ENCODE results near the gene EN2.

Gene EN2

GRCh38 chr7:155486783-155487508 lies 29.0 kb downstream of the EN2 start:
- DNase-seq (ENCODE audit: low spot score): no peak

- DNase-seq (ENCODE audit: low spot score): peak; percentile 24
Measured at GRCh38 chr7:155487509-155488482, 29.9 kb downstream of the EN2 start.

GRCh38 chr7:155488483-155489127 lies 30.7 kb downstream of the EN2 start:
- peak; percentile 18 for DNase-seq (ENCODE audit: low spot score)

GRCh38 chr7:155489158-155489840 lies 31.4 kb downstream of the EN2 start:
- DNase-seq (ENCODE audit: low spot score): peak; percentile 20

- peak; percentile 34 for DNase-seq (ENCODE audit: low spot score)
Measured at GRCh38 chr7:155489862-155490696, 32.1 kb downstream of the EN2 start.

- peak; percentile 31 for DNase-seq (ENCODE audit: low spot score)
Measured at GRCh38 chr7:155490697-155491628, 33.0 kb downstream of the EN2 start.

GRCh38 chr7:155491812-155492211 lies 33.9 kb downstream of the EN2 start:
- DNase-seq (ENCODE audit: low spot score): peak; percentile 26

GRCh38 chr7:155493744-155494538 lies 36.0 kb downstream of the EN2 start:
- DNase-seq (ENCODE audit: low spot score): peak; percentile 25

GRCh38 chr7:155494551-155494950 lies 36.6 kb downstream of the EN2 start:
- DNase-seq (ENCODE audit: low spot score): peak; percentile 25

- DNase-seq (ENCODE audit: low spot score): no peak
Measured at GRCh38 chr7:155495440-155496248, 37.7 kb downstream of the EN2 start.

- DNase-seq (ENCODE audit: low spot score): no peak
Measured at GRCh38 chr7:155496267-155497005, 38.5 kb downstream of the EN2 start.

GRCh38 chr7:155497149-155497901 lies 39.4 kb downstream of the EN2 start:
- peak; percentile 38 for DNase-seq (ENCODE audit: low spot score)

GRCh38 chr7:155505422-155505793 lies 47.5 kb downstream of the EN2 start:
- DNase-seq (ENCODE audit: low spot score): no peak

GRCh38 chr7:155506854-155507337 lies 49.0 kb downstream of the EN2 start:
- no peak for DNase-seq (ENCODE audit: low spot score)

GRCh38 chr7:155507576-155507975 lies 49.6 kb downstream of the EN2 start:
- DNase-seq (ENCODE audit: low spot score): no peak

Measured in D341Med (cell line).